HG02759 (cell line): ENCODE measurements around the gene LNX1.

ENCODE experiments used
- ATAC-seq: cut with Tn5 transposase; IDR thresholded peaks from one replicate; pipeline ENCODE4 v1.9.1; 2021; ENCODE audit warnings: mild to moderate bottlenecking, moderate library complexity; ENCODE audit not compliant: unreplicated experiment

The LNX1 gene

DNA sequence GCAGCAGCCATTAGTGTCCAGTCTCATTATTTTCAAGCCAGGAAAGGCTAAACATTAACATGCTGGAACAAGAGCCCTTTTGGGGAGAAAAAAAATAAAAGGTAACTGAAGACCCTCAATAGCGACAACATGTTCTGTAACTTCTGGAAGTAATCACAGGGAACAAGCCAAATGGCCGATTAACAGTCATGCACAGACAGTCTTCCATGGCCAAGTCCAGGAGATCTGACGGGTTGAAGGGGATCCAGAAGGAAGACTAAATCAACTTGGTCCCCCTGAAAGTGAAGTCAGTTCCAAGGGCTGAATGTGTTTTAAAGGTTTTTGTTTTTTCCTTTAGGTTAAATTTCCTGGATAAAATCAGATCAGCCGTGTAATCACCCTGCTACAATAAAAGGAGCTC lies 52.5 kb downstream of the LNX1 start:
- no peak for ATAC-seq

DNA sequence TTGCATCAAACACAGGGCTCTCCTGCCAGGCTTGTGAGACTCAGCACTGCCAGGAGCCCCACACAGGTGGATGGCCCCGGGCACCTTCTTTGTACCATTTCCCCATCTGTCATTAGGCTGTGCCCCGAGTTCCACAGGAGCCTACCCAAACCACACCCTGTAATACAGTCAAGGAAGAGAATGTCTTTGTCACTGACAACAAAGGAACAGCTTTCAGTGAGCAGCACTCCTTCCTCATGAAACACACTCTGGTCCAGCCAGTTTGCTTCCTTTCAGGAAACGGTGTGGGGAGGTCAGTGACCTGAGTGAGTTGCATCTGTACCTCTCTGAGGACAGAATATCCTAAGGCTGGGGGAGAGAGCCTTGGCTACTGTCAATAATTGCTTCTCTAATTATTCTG lies 53.7 kb downstream of the LNX1 start:
- no peak for ATAC-seq

DNA sequence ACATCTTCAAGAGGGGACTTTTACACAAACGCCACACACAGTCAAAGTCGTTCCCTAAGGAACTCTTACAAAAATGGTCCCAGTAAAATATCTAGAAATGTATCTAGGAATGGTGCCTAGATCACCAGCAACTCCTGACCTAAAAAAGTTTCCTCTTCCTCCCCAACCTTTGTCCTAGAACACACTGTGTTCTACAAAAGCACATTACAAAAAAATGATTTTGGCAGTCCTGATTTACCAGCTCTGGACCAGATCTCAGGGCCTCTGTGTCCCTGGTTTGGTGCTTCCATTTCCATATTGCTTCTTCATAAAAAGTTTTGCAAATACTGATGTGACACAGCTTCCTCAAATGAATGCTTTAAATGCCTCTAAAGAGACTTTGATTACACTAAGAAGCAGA lies 55.0 kb downstream of the LNX1 start:
- no peak for ATAC-seq

DNA sequence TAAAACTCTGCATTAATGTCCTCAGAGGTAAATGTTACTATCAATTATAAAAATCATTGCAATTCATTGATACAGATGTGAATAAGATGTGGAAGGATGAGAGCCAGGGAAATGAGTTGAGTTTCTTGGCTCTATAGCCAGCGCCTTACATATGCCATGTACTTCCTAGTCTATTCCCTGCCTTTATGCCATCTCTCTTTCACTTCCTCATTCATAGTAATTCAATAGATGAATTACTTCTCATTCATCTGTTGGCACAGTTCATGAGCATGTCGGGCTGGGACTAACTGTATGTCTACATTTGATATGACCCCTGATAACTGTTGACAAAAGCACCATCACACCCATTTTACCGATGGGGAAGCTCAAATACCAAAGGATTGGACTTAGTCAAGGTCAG lies 55.7 kb downstream of the LNX1 start:
- ATAC-seq: no peak

DNA sequence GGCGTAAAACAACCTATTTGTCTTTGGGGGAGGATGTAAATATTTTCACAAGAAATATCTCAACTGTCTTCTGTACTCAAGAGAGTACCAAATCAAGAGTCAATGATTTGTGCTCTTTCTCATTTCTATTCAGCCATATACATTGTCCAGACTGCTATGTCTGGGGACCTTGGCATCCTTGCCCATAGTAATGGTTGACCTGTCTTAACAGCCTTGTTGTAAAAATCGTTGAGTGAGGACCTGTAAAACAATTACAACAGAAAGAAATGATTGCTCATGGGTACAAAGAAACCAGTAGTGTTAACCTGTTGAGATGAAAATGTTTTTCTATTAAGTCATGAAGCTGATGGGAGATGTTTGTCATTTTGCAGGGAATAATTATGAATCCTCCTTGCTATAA lies 56.6 kb downstream of the LNX1 start:
- no peak for ATAC-seq

DNA sequence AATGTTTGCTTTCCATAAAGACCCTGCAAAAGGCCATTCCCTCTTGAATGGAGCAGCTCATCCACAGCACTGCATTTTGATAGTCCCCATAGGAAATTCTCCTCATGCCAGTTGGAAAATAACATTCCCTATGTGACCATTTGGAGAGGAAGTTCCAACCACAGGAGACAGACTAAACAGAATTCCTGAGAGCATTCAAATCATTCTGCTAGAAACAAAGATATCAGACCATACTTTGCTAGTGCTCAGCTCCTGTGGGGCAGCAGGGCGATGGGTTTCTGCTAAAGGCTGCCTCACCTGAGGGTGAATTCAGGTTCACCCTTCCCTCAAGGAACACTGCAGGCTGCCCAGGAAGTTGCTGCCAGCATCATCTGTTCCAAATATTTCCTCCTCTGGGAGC lies 58.8 kb downstream of the LNX1 start:
- no peak for ATAC-seq

DNA sequence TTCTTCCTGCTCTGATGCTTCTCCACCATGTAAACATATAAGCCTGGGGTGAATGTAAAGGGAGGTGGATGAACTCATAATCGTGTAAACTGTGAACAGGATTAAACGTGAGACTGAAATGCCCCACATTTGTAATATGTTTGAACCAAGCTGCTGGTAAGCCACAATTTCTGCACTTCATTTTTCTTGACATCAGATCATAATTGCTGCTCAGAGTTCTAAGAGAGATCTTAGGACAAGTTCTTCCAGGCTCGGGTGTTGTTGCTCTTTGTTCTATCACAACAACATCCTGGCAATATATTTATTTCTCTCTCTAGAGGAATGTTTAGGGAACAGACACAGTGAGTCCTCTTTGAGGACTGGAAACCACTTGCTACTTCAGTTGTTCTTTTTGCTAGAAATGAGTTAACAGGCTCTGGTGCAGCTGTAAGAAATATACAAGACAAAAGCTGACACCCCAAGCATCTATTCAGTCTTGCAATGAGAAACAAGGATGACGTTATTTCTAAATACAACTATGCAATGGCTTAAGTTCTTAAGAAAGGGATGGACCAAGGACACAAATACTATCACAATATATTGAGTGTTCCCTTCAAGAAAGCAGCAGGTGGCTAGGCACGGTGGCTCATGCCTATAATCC lies 59.6 kb downstream of the LNX1 start:
- ATAC-seq: no peak

DNA sequence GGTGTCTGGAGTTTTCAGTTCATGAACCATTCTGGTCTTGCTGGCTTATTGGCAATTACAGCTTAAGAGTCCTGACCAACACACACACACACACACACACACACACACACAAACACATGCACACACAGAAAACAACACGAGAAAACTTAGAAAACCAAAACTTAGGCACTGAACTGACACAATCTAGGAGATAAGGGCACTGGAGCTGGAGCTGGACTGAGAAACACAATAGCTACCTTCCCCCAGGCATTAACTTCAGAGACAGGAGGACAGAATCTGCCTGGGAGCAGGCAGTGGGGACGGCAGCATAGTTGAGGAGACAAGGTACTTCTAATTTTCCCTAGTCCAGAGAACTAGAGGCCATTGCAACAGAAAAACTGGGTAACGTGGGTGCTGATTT lies 62.3 kb downstream of the LNX1 start:
- ATAC-seq: no peak

DNA sequence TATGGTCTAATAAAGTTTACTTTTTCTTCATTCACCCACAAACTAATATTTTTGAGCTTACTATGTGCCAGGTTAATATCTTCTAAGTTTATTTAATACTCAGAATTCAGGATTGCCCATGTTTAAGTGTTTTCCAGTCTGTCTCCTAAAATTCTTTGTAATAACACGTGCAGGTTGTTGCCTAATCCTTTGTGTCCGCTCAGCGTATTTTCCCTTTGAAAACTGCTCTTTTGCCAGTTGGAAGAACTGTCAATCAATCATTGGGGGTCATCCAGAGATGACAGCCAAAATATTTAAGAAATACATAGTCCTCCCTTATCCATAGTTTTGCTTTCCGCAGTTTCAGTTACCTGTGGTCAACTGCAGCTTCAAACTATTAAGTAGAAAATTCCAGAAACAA lies 63.4 kb downstream of the LNX1 start:
- no peak for ATAC-seq

DNA sequence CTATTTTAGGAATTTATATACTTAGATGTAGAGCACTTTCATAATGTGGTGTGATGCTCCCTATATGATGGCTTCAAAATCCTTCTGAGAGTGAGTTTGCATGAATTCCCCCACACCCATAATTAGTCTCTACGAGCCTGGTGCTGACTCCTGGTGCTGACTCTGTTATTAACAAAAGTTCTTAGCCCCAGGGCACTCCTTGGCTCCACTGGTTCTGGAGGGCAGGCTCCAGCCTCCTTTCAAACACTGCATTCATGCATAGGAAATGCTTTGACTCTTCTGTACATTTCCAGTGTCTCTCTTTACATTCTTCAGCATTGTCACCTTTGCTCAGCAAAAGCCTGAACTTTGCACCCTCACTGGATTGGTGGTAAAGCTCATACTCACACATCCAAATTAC lies 64.0 kb downstream of the LNX1 start:
- no peak for ATAC-seq

DNA sequence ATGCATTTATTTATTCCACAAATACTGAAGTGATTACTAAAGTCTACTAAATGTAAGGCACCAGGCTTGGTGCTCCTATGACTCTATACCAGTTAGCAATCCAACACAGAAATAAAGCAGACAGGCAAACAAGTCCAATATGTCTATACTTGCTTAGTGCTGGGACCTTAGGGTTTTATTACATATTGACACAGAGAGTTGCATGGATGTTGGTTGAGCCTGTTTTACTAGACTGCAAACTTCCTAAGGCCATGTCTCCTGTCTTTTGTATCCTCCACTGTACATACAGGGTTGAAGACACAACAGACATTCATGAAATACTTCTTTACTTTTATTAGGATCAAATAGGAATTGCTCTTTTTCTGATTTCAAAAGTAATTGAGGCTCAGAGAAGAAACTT lies 69.0 kb downstream of the LNX1 start:
- ATAC-seq: no peak

DNA sequence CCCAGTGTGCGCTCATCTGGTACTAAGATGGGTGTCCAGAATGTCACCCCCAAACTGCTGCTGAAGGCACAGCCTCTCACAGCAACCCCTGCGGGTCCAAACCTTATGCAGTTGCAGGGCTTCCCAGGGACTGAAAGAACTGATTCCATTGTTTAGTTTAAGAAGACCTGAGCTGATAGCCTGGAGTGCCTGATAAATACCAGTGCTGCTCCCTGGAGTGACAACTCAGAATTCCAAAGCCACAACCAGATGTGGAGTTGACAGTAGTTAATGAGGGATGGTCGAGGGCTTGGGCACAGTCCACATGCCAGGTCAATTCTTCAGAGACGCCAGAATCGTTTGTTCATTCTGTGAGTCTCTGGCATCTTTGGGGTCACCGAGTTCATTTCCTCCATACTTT lies 71.2 kb downstream of the LNX1 start:
- ATAC-seq: no peak

DNA sequence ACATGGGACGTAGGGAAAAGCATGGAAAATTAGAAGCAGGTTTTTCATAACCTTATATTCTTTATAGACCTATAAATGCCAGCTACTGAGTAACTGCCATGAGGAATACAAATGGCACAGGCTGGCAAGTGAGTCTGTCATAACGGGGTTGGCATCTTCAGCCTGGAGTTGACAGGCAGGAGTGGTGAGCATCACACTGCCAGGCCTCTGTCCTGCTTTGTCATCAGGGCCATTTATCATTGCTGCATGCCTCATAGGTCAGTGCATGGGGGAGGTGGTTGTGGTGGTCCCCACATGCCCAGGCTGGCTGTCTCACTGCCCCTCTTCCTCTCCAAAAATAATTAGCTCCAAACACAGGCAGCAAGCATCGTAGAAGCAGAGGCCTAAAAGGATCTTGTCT lies 72.5 kb downstream of the LNX1 start:
- no peak for ATAC-seq

DNA sequence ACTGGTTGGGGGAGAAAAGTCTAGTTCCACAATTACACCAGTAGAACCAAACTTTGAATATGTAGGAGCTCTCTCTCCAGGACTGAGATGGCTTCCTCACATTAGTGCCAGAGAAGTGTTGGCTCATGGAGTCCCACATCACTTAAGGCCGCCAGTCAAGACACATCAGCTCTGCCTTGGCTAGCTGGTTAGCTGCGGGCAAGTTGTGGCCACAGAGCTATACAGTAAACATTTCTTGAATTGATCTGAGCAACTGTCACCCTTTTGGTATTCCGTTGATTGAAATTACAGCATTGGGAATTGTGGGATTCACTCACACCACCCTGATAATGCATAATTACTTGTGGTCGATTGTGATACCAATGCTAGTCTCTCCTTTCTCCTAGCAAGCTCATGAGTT lies 76.2 kb downstream of the LNX1 start:
- no peak for ATAC-seq

DNA sequence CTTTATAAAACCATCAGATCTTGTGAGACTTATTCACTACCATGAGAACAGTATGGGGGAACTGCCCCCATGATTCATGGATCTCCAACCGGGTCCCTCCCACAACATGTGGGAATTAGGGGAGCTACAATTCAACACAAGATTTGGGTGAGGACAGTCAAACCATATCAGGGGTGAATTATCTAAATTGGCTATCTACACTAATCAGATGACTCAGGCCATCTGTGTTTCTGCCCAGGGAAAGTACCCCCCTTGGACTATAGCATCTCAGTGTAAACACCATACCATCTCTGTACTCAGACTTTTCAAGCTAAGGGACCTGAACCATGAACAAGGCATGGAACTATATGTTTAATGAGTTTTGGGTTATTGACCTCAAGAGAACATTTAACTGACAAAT lies 76.8 kb downstream of the LNX1 start:
- no peak for ATAC-seq

DNA sequence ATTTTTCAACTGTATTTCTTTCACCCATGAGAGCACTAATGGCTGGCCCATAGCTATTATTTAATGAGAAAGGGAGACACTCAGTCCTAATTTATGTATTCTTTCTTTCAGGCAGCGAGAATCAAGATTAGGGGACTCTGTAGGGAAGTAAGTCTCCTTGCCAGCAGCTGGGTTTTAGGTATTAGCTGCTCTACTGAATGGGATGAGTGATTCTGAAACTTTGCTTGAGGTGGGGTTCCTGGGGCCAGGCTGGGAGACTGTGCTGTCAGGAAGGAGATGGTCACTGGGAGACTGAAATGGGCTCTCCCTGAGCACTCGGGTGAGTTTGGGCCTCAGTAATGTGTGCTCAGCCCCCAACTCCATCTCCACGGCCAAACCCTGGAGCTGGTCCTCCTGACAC lies 78.7 kb downstream of the LNX1 start:
- no peak for ATAC-seq

DNA sequence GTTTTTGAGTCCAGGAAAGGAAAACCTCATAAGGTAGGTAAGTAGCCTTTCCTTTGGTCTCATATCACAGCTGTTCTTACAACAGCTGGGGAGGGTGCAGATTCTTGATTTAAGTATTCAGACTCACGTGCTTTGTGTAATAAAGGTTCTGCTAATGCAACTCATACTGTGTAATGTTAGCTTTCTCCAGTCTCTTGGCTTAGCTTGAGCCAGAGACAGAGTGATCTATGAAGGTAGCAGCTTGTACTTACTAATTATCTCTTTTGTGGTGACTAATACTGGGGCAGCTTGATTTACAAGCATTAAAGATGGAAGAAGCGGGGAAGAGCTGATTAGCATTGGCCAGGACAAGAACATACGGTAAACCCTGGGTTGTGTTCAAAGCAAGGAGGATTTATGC lies 80.3 kb downstream of the LNX1 start:
- ATAC-seq: no peak

DNA sequence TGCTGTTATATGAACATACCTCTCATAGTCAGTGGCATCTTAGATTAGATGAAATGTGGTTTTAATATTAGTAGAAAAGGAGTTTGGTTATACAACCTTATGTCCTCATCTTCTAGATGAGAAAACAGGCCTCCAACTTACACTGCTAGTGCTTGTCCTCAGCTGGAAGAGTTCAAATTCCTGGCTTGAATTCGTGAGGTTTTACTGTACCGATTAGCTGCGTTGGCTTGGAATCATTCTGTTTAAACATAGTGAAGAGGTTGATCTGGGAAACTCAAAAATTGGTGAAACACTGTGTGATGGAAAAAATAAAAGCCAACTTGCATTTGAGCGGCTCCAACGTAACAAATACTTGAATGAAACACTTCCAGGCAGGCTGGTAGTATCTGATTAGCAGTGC lies 81.0 kb downstream of the LNX1 start:
- ATAC-seq: no peak

DNA sequence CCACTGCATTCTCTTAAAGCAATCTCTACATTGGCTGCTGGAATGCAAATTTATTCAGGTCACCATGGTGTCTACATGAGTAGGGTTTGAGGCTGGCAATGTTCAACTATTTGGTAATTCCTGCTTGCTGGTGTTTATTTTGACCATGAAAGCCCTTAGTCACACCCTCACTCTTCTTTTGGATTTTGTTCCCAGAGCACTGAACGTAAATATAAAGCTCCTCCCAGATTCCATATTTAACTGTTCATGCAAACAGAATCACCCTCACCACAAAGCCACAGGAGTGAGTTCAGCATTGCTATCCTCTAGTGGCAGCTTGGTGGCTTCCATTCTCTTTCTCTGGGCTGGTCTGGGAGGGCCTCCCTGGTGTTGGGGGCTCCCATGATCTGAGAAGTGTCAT lies 82.8 kb downstream of the LNX1 start:
- ATAC-seq: no peak

DNA sequence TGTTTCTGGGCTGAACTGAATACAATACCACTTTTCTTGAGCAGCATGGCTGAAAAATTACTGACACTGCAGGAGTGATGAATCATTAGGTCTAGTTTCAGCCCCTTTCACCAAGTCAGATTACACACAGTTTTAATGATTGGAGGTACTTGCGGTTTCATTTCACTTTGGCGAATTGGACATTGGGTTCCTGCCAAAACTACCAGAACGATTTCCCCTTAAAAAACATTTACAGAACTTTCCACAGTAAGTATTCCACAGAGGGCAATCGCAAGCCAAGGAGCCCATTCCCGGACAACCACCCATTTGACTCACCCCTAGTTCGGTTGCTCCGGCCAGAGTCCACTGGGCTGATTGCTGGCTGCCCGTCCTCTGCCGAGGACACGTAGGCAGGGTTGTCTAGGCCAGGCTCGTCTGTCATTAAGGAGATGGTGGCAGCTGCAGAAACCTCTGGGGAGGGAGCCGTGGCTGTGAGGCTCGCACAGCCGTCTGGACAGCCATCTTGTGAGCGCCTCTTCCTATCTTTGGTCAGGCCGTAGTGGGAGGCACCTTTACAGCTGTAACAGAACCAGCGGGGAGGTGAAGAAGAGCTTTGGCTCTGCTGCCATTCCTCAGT lies 83.5 kb downstream of the LNX1 start:
- no peak for ATAC-seq

DNA sequence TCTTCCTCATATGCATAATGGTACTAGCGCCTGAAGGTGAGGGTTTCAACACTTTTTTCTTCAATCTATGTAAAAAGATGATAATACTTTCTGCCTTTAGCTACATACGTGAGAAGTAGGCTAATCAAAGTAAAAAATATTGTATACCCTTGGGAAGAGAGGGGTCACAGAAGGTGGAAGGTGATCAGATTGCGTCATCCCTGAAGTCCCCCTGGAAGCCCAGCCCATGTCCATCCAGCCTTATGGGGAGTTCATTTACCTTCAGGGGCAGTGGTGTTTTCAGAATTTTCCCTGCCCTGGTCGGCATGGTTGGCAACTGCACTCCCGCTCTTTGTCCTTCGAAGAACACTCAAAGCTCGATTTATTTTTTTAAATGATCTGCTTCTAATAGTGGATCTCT lies 84.2 kb downstream of the LNX1 start:
- no peak for ATAC-seq

DNA sequence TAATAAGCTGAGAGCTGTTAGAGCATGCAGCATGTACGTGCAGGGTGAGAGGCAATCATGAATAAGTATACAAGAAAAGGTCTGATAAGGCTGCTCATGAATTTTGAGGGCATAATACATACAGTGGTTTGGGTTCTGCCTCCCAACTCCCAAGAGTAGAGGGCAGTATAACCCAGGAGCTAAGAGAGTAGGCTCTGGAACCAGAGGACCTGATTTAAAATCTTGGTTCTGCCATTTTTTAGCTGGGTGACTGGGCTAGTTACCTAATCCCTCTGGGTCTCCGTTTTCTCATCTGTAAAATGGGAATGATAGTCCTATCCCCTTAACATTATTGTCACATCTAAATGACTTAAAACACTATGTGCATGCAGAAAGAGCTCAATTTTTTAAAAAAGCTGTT lies 85.3 kb downstream of the LNX1 start:
- no peak for ATAC-seq

DNA sequence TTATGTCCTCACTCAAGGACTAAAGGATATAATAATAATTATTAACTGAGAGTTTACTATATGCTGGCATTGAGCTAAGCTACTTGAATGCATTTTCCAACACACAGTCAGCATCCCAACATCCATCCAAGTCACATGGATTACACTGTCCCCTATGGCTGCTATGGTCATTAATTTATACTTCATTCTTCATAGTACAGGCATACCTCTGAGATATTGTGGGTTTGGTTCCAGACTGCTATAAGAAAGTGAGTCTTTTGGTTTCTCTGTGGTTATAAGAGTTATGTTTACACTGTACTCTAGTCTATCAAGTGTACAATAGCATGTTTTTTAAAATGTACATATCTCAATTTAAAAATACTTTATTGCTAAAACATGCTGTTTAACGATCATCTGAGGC lies 89.2 kb downstream of the LNX1 start:
- no peak for ATAC-seq
